SJSA1 (cell line): ENCODE measurements around the gene HVCN1. TPM values are rescaled to one million over a fixed set of nuclear protein-coding genes. Genes with fewer than 3 reads are reported as not detected.
"Not testable (repeated sequence)": the region's sequence is repeated elsewhere in the genome, so short reads cannot be mapped to it uniquely, and the experiment has no call there.

Experiments used
- DNase-seq, 2 experiments: peaks; one replicate each; pipeline ENCODE4 v3.0.0-alpha.2; 2015 to 2020; ENCODE audit warnings: low spot score in 2 of 2, low read depth in 1 of 2
- H3K27ac ChIP-seq: fragments of 250-450 bp; sonication (Bioruptor Pico); 2 replicates; pipeline ENCODE4 v1.5.1; 2020; ENCODE audit warnings: mild to moderate bottlenecking, moderate library complexity
- H3K27me3 ChIP-seq: fragments of 250-450 bp; sonication (Bioruptor Pico); replicated peaks from 2 replicates; pipeline ENCODE4 v1.5.1; 2020; ENCODE audit warnings: mild to moderate bottlenecking, moderate library complexity
- H3K36me3 ChIP-seq: fragments of 250-450 bp; sonication (Bioruptor Pico); 2 replicates; pipeline ENCODE4 v1.5.1; 2020; ENCODE audit warnings: mild to moderate bottlenecking
- H3K4me1 ChIP-seq: fragments of 250-450 bp; sonication (Bioruptor Pico); replicated peaks from 2 replicates; pipeline ENCODE4 v1.6.1; 2021; ENCODE audit warnings: mild to moderate bottlenecking
- H3K4me3 ChIP-seq: fragments of 250-450 bp; sonication (Bioruptor Pico); 2 replicates; pipeline ENCODE4 v1.5.1; 2020; ENCODE audit warnings: mild to moderate bottlenecking
- H3K9me3 ChIP-seq: fragments of 250-450 bp; sonication (Bioruptor Pico); replicated peaks from 2 replicates; pipeline ENCODE4 v1.5.1; 2020; ENCODE audit warnings: mild to moderate bottlenecking
- total RNA-seq: library from RNA; depleted of rRNA; stranded (reverse); fragments of >200 nt; shearing (Covaris generic); gene quantifications from 2 replicates; pipeline ENCODE4 v1.2.3, GENCODE V29; 2014

The HVCN1 gene
- total RNA-seq, 1 experiment from 2014 or later: not detected

GRCh38 chr12:110669193-110669502, 19.8 kb downstream of the HVCN1 start:
- no peaks in the 10 kb centered on the region for H3K9me3 ChIP-seq
- no peaks in the 10 kb centered on the region for H3K36me3 ChIP-seq
- no peak overlapping the region for H3K27ac ChIP-seq
- no peak for DNase-seq
- H3K27me3 ChIP-seq: no peaks in the 10 kb centered on the region; the same call in 1 of the 2 replicates
- no peaks in the 10 kb centered on the region for H3K4me1 ChIP-seq
- H3K4me3 ChIP-seq: no peak overlapping the region

GRCh38 chr12:110668480-110669192, 20.3 kb downstream of the HVCN1 start:
- DNase-seq: no peak
- peaks cover 1% of the 10 kb centered on the region; the same call in 1 of the 2 replicates for H3K27me3 ChIP-seq
- H3K9me3 ChIP-seq: no peaks in the 10 kb centered on the region
- H3K27ac ChIP-seq: no peak overlapping the region
- no peaks in the 10 kb centered on the region for H3K4me1 ChIP-seq
- no peak overlapping the region for H3K4me3 ChIP-seq
- H3K36me3 ChIP-seq: no peaks in the 10 kb centered on the region

- Histone ChIP-seq H3K4me3 (no peak overlapping the region), H3K27me3 (peaks cover 3% of the 10 kb centered on the region; the same call in 1 of the 2 replicates), H3K4me1 (no peaks in the 10 kb centered on the region), H3K27ac (no peak overlapping the region), H3K9me3 (no peaks in the 10 kb centered on the region), H3K36me3 (no peaks in the 10 kb centered on the region)
- no peak for DNase-seq
Observed at GRCh38 chr12:110667671-110668070, 21.2 kb downstream of the HVCN1 start.

- Histone ChIP-seq H3K4me3 (no peak overlapping the region), H3K36me3 (no peaks in the 10 kb centered on the region), H3K27me3 (peaks cover 3% of the 10 kb centered on the region; the same call in 1 of the 2 replicates), H3K27ac (no peak overlapping the region), H3K4me1 (no peaks in the 10 kb centered on the region), H3K9me3 (no peaks in the 10 kb centered on the region)
- no peak for DNase-seq
Observed at GRCh38 chr12:110666892-110667291, 22.0 kb downstream of the HVCN1 start.

GRCh38 chr12:110661337-110661972, 27.5 kb downstream of the HVCN1 start:
- DNase-seq: no peak
- Histone ChIP-seq H3K4me3 (no peak overlapping the region), H3K36me3 (no peaks in the 10 kb centered on the region), H3K4me1 (no peaks in the 10 kb centered on the region), H3K9me3 (no peaks in the 10 kb centered on the region), H3K27ac (no peak overlapping the region), H3K27me3 (0 out of 2 replicates have a peak, but pooled peaks cover 3% of the 10 kb centered on the region)

- H3K4me3 ChIP-seq: no peak overlapping the region
- H3K27me3 ChIP-seq: 0 out of 2 replicates have a peak, but pooled peaks cover 3% of the 10 kb centered on the region
Observed at GRCh38 chr12:110658878-110659277, 30.0 kb downstream of the HVCN1 start.

GRCh38 chr12:110658242-110658641, 30.7 kb downstream of the HVCN1 start:
- Histone ChIP-seq H3K27me3 (no peaks in the 10 kb centered on the region), H3K4me1 (no peaks in the 10 kb centered on the region), H3K27ac (no peak overlapping the region), H3K9me3 (no peaks in the 10 kb centered on the region), H3K36me3 (no peaks in the 10 kb centered on the region), H3K4me3 (no peak overlapping the region)
- no peak for DNase-seq

More at GRCh38 chr12:110658878-110659277, 30.0 kb downstream of the HVCN1 start:
- Histone ChIP-seq H3K4me1 (no peaks in the 10 kb centered on the region), H3K9me3 (no peaks in the 10 kb centered on the region), H3K27ac (no peak overlapping the region), H3K36me3 (no peaks in the 10 kb centered on the region)
- DNase-seq: no peak

- H3K27ac ChIP-seq: no peak overlapping the region
- no peak overlapping the region for H3K4me3 ChIP-seq
- no peaks in the 10 kb centered on the region for H3K27me3 ChIP-seq
- no peaks in the 10 kb centered on the region for H3K4me1 ChIP-seq
- H3K9me3 ChIP-seq: no peaks in the 10 kb centered on the region
- H3K36me3 ChIP-seq: no peaks in the 10 kb centered on the region
- DNase-seq: no peak
Observed at GRCh38 chr12:110657747-110658146, 31.2 kb downstream of the HVCN1 start.

GRCh38 chr12:110656071-110656655, 32.8 kb downstream of the HVCN1 start:
- no peaks in the 10 kb centered on the region for H3K36me3 ChIP-seq
- H3K4me3 ChIP-seq: no peak overlapping the region
- no peaks in the 10 kb centered on the region for H3K27me3 ChIP-seq
- no peaks in the 10 kb centered on the region for H3K4me1 ChIP-seq
- H3K27ac ChIP-seq: no peak overlapping the region
- DNase-seq: no peak
- no peaks in the 10 kb centered on the region for H3K9me3 ChIP-seq

GRCh38 chr12:110654238-110654637, 34.7 kb downstream of the HVCN1 start:
- H3K4me3 ChIP-seq, H3K27me3 ChIP-seq, DNase-seq, H3K27ac ChIP-seq, H3K9me3 ChIP-seq, H3K4me1 ChIP-seq, H3K36me3 ChIP-seq: not testable (repeated sequence)

GRCh38 chr12:110649341-110649847, 39.5 kb downstream of the HVCN1 start:
- no peak for DNase-seq
- Histone ChIP-seq H3K9me3 (no peaks in the 10 kb centered on the region), H3K4me1 (no peaks in the 10 kb centered on the region), H3K36me3 (no peaks in the 10 kb centered on the region), H3K27me3 (no peaks in the 10 kb centered on the region), H3K27ac (no peak overlapping the region), H3K4me3 (no peak overlapping the region)

- no peak for DNase-seq
- Histone ChIP-seq H3K4me3 (no peak overlapping the region), H3K9me3 (no peaks in the 10 kb centered on the region), H3K27me3 (no peaks in the 10 kb centered on the region), H3K27ac (no peak overlapping the region), H3K36me3 (no peaks in the 10 kb centered on the region), H3K4me1 (no peaks in the 10 kb centered on the region)
Observed at GRCh38 chr12:110647631-110648040, 41.3 kb downstream of the HVCN1 start.

GRCh38 chr12:110641521-110641920, 47.4 kb downstream of the HVCN1 start:
- DNase-seq: no peak
- Histone ChIP-seq H3K36me3 (no peaks in the 10 kb centered on the region), H3K4me1 (peaks cover 17% of the 10 kb centered on the region), H3K9me3 (no peaks in the 10 kb centered on the region), H3K4me3 (no peak overlapping the region), H3K27me3 (no peaks in the 10 kb centered on the region), H3K27ac (no peak overlapping the region)
